Ascending aorta (tissue), 2 donors: ENCODE measurements around the gene CDX1. TPM values are rescaled to one million over a fixed set of nuclear protein-coding genes. Genes with fewer than 3 reads are reported as not detected.

Experiments
- DNase-seq, 2 donors: peaks; one replicate each; pipeline ENCODE4 v3.0.0-alpha.2; 2019; ENCODE audit warnings: low spot score in 2 of 2
- H3K27ac ChIP-seq, 2 donors: fragments of 200-600 bp; sonication (generic); one replicate each; pipeline ENCODE4 v1.5.1; 2016 to 2017; ENCODE audit warnings: mild to moderate bottlenecking in 1 of 2
- H3K27me3 ChIP-seq: fragments of 200-600 bp; sonication (generic); one replicate; pipeline ENCODE4 v1.5.1; 2017
- H3K36me3 ChIP-seq, 2 donors: fragments of 200-600 bp; sonication (generic); one replicate each; pipeline ENCODE4 v1.5.1; 2016
- H3K4me1 ChIP-seq, 2 donors: fragments of 200-600 bp; sonication (generic); one replicate each; pipeline ENCODE4 v1.5.1; 2016 to 2017; ENCODE audit warnings: mild to moderate bottlenecking in 1 of 2
- H3K4me3 ChIP-seq, 2 donors: fragments of 200-600 bp; sonication (generic); one replicate each; pipeline ENCODE4 v1.5.1; 2016 to 2017; ENCODE audit warnings: mild to moderate bottlenecking in 1 of 2
- H3K9me3 ChIP-seq, 2 donors: fragments of 200-600 bp; sonication (generic); one replicate each; pipeline ENCODE4 v1.5.1; 2016
- intact Hi-C: fragments of 100-400 bp; cut with DNase I; formaldehyde crosslinking; loops from one replicate; pipeline ENCODE4 v1.15.1; 2023
- total RNA-seq: library from RNA; depleted of rRNA; stranded (reverse); fragments of >200 nt; gene quantifications from one replicate; pipeline ENCODE4 v1.1.0, GENCODE V29; 2016
- TF ChIP-seq, protein P1 (sequence below), 3 experiments: fragments of 200-600 bp in 2 of 3; fragments of 450-650 bp in 1 of 3; sonication (generic) in 2 of 3; IDR thresholded peaks; one replicate each; pipeline ENCODE4 v1.5.1; 2016 to 2019; ENCODE audit warnings: antibody characterized with exemption in 3 of 3, mild to moderate bottlenecking in 1 of 3, moderate library complexity in 1 of 3

CDX1 gene
- total RNA-seq, 1 donor from 2014 or later: not detected

DNA sequence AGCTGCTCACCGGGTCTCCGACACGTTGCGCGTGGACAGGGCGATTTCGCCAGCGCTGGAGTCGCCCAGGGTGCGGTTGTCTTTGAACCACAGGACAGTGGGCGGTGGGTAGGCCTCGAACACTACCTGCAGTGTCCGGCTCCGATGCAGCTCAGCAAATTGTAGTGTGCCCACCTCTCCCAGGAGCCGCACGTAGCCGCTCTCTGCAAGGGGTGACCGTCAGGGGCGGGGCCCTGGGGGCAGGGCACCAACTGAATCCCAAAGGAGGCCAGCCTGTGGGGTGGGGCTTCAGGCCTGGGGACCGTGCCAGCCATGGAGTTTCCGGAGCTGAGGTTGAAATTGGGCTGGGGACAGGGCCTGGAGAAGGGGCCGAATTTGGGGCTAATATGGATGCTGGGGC, 33.8 kb upstream of the CDX1 start:
- Histone ChIP-seq H3K27me3 (no peaks in the 10 kb centered on the region), H3K36me3 (peaks cover 47 to 84% of the 10 kb centered on the region in 2 donors), H3K4me1 (peaks cover 35 to 74% of the 10 kb centered on the region in 2 donors), H3K4me3 (no peak overlapping the region), H3K9me3 (no peaks in the 10 kb centered on the region), H3K27ac (peak overlapping the region; percentile 98 to 99)
- intact Hi-C loops: loop anchor here (10.0 kb wide), 1 partner anchor 1542 kb away; no protein-coding TSS in a partner anchor
- TF ChIP-seq, protein P1, sequence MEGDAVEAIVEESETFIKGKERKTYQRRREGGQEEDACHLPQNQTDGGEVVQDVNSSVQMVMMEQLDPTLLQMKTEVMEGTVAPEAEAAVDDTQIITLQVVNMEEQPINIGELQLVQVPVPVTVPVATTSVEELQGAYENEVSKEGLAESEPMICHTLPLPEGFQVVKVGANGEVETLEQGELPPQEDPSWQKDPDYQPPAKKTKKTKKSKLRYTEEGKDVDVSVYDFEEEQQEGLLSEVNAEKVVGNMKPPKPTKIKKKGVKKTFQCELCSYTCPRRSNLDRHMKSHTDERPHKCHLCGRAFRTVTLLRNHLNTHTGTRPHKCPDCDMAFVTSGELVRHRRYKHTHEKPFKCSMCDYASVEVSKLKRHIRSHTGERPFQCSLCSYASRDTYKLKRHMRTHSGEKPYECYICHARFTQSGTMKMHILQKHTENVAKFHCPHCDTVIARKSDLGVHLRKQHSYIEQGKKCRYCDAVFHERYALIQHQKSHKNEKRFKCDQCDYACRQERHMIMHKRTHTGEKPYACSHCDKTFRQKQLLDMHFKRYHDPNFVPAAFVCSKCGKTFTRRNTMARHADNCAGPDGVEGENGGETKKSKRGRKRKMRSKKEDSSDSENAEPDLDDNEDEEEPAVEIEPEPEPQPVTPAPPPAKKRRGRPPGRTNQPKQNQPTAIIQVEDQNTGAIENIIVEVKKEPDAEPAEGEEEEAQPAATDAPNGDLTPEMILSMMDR (IDR thresholded peaks at IDR 0.05): no peak
- DNase-seq: no peak

DNA sequence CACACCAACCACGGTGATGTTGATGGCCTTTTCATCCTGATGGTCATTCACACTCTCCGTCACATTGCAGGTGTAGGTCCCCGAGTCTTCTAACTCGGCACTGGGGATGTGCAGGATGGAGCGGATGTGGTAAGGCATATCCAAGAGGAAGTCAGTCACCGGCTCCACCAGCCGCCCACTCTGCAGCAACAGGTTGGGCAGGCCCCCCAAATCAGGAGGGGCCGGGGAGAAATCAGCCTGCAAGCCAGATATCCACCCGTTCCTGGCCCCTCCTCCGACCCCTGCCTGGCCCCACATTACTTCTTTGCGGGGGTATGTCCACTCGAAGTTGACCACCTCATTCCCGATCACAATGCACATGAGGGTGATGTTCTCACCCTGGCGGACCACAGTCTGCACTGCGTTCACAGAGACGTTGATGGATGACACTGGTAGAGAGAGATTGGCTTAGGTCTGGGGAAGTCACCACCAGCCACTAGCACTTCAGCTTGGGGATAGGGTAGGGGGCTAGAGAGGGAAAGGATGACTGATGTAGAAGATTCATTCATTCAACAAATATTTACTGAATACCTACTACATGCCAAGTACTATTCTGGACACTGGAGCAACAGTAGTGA, 32.9 kb upstream of the CDX1 start:
- Histone ChIP-seq H3K9me3 (no peaks in the 10 kb centered on the region), H3K36me3 (peaks cover 38 to 74% of the 10 kb centered on the region in 2 donors), H3K27ac (peak overlapping the region; percentile 98 to 99), H3K4me1 (peaks cover 42 to 83% of the 10 kb centered on the region in 2 donors), H3K4me3 (no peak overlapping the region), H3K27me3 (no peaks in the 10 kb centered on the region)
- no peak for DNase-seq
- TF ChIP-seq, protein P1 (IDR thresholded peaks at IDR 0.05): no peak
- intact Hi-C loops: loop anchor here (10.0 kb wide), 1 partner anchor 1541 kb away; no protein-coding TSS in a partner anchor

DNA sequence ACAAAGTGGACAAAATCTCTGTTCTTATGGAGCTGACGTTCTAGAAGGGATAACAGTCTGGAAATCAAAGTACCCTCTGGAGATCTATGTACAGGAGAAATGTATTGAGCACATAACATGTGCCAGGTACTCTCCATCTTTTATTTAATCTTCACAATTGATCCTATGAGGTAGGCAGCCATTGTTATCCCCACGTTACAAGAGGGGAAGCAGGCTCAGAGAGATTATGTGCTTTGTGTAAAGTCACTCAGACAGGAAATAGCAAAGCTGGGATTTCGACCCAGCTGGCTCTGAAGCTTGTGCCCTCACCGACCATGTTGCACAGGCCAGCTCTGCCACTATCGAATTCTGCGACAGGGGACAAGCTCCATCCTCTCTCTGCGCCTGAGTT, 32.4 kb upstream of the CDX1 start:
- intact Hi-C loops: loop anchor here (10.0 kb wide), 1 partner anchor 1541 kb away; no protein-coding TSS in a partner anchor
- TF ChIP-seq, protein P1 (IDR thresholded peaks at IDR 0.05): no peak
- Histone ChIP-seq H3K27ac (peak overlapping the region; percentile 98 to 99), H3K36me3 (peaks cover 33 to 69% of the 10 kb centered on the region in 2 donors), H3K27me3 (no peaks in the 10 kb centered on the region), H3K4me1 (peaks cover 46 to 88% of the 10 kb centered on the region in 2 donors), H3K9me3 (no peaks in the 10 kb centered on the region), H3K4me3 (no peak overlapping the region)
- DNase-seq: no peak

DNA sequence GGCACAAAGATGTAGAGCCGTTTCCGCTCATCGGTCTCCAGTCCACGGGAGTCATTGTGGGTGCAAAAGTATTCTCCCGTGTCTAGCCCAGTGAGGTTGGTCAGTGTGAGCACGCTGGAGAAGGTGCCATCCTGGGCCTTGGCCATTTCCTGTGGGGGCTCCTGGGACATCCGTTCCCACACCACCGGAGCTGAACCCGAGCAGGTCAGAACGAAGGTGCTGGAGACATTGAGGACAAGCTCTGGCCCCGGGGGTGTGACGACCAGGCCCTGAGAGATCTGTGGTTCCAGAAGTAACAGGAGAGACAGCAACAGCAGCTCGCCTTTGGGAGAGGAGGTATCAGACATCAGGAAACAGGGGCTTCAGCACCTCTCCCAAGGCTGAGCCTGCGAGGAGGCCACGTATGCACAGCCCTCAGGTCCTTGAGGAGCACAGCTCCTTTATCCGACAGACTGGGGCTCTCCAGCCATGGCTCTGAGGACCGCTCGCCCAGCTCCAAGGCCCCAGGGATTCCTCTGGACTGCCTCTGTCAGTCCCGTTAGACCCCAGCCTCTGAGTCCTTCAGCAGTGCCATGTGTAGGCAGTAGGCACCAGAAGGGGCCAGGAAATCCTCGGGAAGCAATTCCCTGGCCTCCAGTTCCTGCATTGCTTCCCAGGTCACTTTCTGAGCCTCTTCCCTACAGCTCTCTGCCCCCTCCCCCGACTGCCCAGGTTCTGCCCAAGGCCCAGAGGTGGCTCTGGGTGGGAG, 30.8 kb upstream of the CDX1 start:
- Histone ChIP-seq H3K4me1 (peaks cover 59 to 89% of the 10 kb centered on the region in 2 donors), H3K27ac (peak overlapping the region; percentile 98 to 99)

More for the DNA sequence above, 30.8 kb upstream of the CDX1 start:
- no peak overlapping the region for H3K4me3 ChIP-seq
- TF ChIP-seq, protein P1 (IDR thresholded peaks at IDR 0.05): no peak
- no peak for DNase-seq
- H3K27me3 ChIP-seq: no peaks in the 10 kb centered on the region
- H3K36me3 ChIP-seq: peaks cover 20 to 54% of the 10 kb centered on the region in 2 donors
- intact Hi-C loops: loop anchor here (10.0 kb wide), 1 partner anchor 1539 kb away; no protein-coding TSS in a partner anchor
- H3K9me3 ChIP-seq: no peaks in the 10 kb centered on the region
